GM12864 (cell line): ENCODE measurements around the gene SCAMP3.

Experiments
- DNase-seq: peaks from one replicate; pipeline ENCODE4 v3.0.0-alpha.2; 2011; ENCODE audit warnings: low read depth
- H3K4me3 ChIP-seq: 2 replicates; pipeline ENCODE4 v1.5.1; 2011; ENCODE audit warnings: mild to moderate bottlenecking, low read depth, low read length, control low read depth
- CTCF ChIP-seq: IDR thresholded peaks from 2 replicates; pipeline ENCODE4 v1.5.1; 2011; ENCODE audit warnings: low read depth, mild to moderate bottlenecking, moderate library complexity, low read length, control low read depth, inconsistent platforms; ENCODE audit errors: missing control alignments

The SCAMP3 gene

GRCh38 chr1:155210314-155211104 lies 51.7 kb downstream of the SCAMP3 start:
- no peak for DNase-seq
- no peak overlapping the region for H3K4me3 ChIP-seq
- TF ChIP-seq CTCF = no peak

DNA sequence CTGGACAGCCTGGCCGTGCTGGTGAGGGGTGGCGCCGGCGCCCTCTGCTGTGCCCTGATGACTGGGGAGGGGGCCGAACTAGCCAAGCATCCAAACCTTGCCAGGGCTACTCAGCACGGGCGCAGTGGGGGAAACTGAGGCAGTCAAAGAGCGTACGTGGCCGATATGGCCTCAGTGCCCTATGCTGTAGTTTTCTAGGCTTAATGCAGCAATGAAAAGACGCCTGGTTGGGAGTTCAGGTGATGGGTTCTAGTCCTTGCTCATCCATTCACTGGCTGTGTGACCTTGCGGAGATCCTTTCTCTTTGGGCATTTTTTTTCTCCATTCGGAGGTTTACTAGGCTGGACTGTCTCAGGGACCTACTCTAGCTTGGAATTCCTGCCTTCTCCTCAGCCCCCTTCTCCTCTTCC lies 52.8 kb downstream of the SCAMP3 start:
- DNase-seq = no peak
- peak overlapping the region; percentile 94 for H3K4me3 ChIP-seq
- TF ChIP-seq CTCF = no peak

- peak within 1 kb of the TSS; percentile 94 for H3K4me3 ChIP-seq
- DNase-seq = no peak
- no peak for TF ChIP-seq CTCF
These were observed 53.4 kb downstream of the SCAMP3 start, which contains the start of gene MTX1 for GRCh38 chr1:155208541-155209311. Gene MTX1, plus strand, starts transcription at chr1:155208695. Its CDS starts 110 bp downstream, at chr1:155208805.

- DNase-seq = no peak
- no peak for TF ChIP-seq CTCF
- H3K4me3 ChIP-seq = peak within 1 kb of the TSS; percentile 94
These were observed 54.2 kb downstream of the SCAMP3 start, which contains the start of gene THBS3 for GRCh38 chr1:155207806-155208540. Gene THBS3, minus strand, starts transcription at chr1:155207897. Its CDS starts 21 bp downstream, at chr1:155207876.

GRCh38 chr1:155206891-155207805 lies 55.0 kb downstream of the SCAMP3 start:
- peak; percentile 92 for TF ChIP-seq CTCF
- no peak for DNase-seq
- no peak overlapping the region for H3K4me3 ChIP-seq
